Esophagus (tissue), 2 donors: ENCODE measurements around the gene TMEM165. TPM values are rescaled to one million over a fixed set of nuclear protein-coding genes. Genes with fewer than 3 reads are reported as not detected.

Experiments
- H3K27ac ChIP-seq, 2 donors: one replicate each; pipeline ENCODE4 v1.5.1; 2013; ENCODE audit warnings: low read depth in 2 of 2, mild to moderate bottlenecking in 2 of 2, inconsistent platforms in 1 of 2, low read length in 1 of 2, moderate library complexity in 1 of 2
- H3K27me3 ChIP-seq, 2 donors: one replicate each; pipeline ENCODE4 v1.6.1; 2013; ENCODE audit warnings: low read length in 2 of 2, control low read depth in 1 of 2, mild to moderate bottlenecking in 1 of 2; ENCODE audit not compliant: insufficient read depth in 2 of 2, control insufficient read depth in 1 of 2
- H3K36me3 ChIP-seq, 2 donors: one replicate each; pipeline ENCODE4 v1.6.1; 2013; ENCODE audit warnings: low read length in 1 of 2; ENCODE audit not compliant: control insufficient read depth in 2 of 2, insufficient read depth in 2 of 2
- H3K4me1 ChIP-seq, 2 donors: one replicate each; pipeline ENCODE4 v1.6.1; 2013; ENCODE audit warnings: low read length in 1 of 2; ENCODE audit not compliant: control insufficient read depth in 2 of 2, insufficient read depth in 2 of 2
- H3K4me3 ChIP-seq, 2 donors: one replicate each; pipeline ENCODE4 v1.5.1; 2013; ENCODE audit warnings: low read length in 2 of 2, mild to moderate bottlenecking in 2 of 2, low read depth in 1 of 2, moderate library complexity in 1 of 2
- H3K9me3 ChIP-seq, 2 donors: one replicate each; pipeline ENCODE4 v1.6.1; 2013; ENCODE audit warnings: mild to moderate bottlenecking in 2 of 2, low read depth in 1 of 2, low read length in 1 of 2, moderate library complexity in 1 of 2; ENCODE audit not compliant: control insufficient read depth in 2 of 2, insufficient read depth in 1 of 2
- whole genome bisulfite sequencing, 2 donors: extraction: QIAGEN DNeasy Blood & Tissue Kit; methylation state at CpG; one replicate each; pipeline ENCODE4 v1.1.7; 2013; 5-methylcytosine and 5-hydroxymethylcytosine counted together
- polyA plus RNA-seq, 2 donors: library from polyadenylated mRNA; stranded (reverse); fragments of 200-250 nt; gene quantifications; one replicate each; pipeline ENCODE4 v1.2.3, GENCODE V29; 2013
- donor health status: healthy with polysubstance abuse.
- donor health status: Bipolar disorder and iron deficiency.

TMEM165 gene
- polyA plus RNA-seq, 2 donors = 66.3 to 84.6 TPM

- no peaks in the 10 kb centered on the region for H3K36me3 ChIP-seq
- H3K27me3 ChIP-seq = no peaks in the 10 kb centered on the region
- H3K9me3 ChIP-seq = no peaks in the 10 kb centered on the region
- H3K27ac ChIP-seq = no peak overlapping the region
- H3K4me3 ChIP-seq = no peak overlapping the region
- WGBS, 2 donors = 91 to 97% methylated on average over 7 of the region's 7 CpGs
- no peaks in the 10 kb centered on the region for H3K4me1 ChIP-seq
These were observed 30.4 kb upstream of the TMEM165 start for GRCh38 chr4:55365345-55365728.

- Histone ChIP-seq H3K36me3 (no peaks in the 10 kb centered on the region), H3K27ac (no peak overlapping the region), H3K9me3 (no peaks in the 10 kb centered on the region), H3K4me3 (no peak overlapping the region), H3K4me1 (no peaks in the 10 kb centered on the region), H3K27me3 (no peaks in the 10 kb centered on the region)
- 91% methylated on average over 7 of the region's 7 CpGs for WGBS, 2 donors
These were observed 29.1 kb upstream of the TMEM165 start for GRCh38 chr4:55366621-55367020.

GRCh38 chr4:55367084-55367722, 28.6 kb upstream of the TMEM165 start:
- H3K4me3 ChIP-seq = no peak overlapping the region
- H3K27ac ChIP-seq = no peak overlapping the region
- no peaks in the 10 kb centered on the region for H3K27me3 ChIP-seq
- H3K36me3 ChIP-seq = no peaks in the 10 kb centered on the region
- WGBS, 2 donors = 84 to 85% methylated on average over 6 of the region's 6 CpGs
- no peaks in the 10 kb centered on the region for H3K9me3 ChIP-seq
- no peaks in the 10 kb centered on the region for H3K4me1 ChIP-seq

- Histone ChIP-seq H3K27me3 (no peaks in the 10 kb centered on the region), H3K4me3 (no peak overlapping the region), H3K27ac (no peak overlapping the region), H3K36me3 (no peaks in the 10 kb centered on the region), H3K9me3 (no peaks in the 10 kb centered on the region), H3K4me1 (no peaks in the 10 kb centered on the region)
- 89 to 96% methylated on average over 2 of the region's 2 CpGs for WGBS, 2 donors
These were observed 25.8 kb upstream of the TMEM165 start for GRCh38 chr4:55369968-55370367.

- no peaks in the 10 kb centered on the region for H3K4me1 ChIP-seq
- no peaks in the 10 kb centered on the region for H3K27me3 ChIP-seq
- no peaks in the 10 kb centered on the region for H3K36me3 ChIP-seq
- H3K4me3 ChIP-seq = no peak overlapping the region
- H3K27ac ChIP-seq = no peak overlapping the region
- WGBS, 2 donors = 92 to 95% methylated on average over 7 of the region's 7 CpGs
- H3K9me3 ChIP-seq = no peaks in the 10 kb centered on the region
These were observed 23.5 kb upstream of the TMEM165 start for GRCh38 chr4:55372259-55372658.

- Histone ChIP-seq H3K4me1 (no peaks in the 10 kb centered on the region), H3K4me3 (no peak overlapping the region), H3K27ac (no peak overlapping the region), H3K9me3 (no peaks in the 10 kb centered on the region), H3K27me3 (no peaks in the 10 kb centered on the region), H3K36me3 (no peaks in the 10 kb centered on the region)
- WGBS, 2 donors = 98 to 100% methylated on average over 1 of the region's 1 CpG
These were observed 22.3 kb upstream of the TMEM165 start for GRCh38 chr4:55373461-55373860.

GRCh38 chr4:55376698-55377097, 19.1 kb upstream of the TMEM165 start:
- Histone ChIP-seq H3K27ac (no peak overlapping the region), H3K9me3 (no peaks in the 10 kb centered on the region), H3K4me3 (no peak overlapping the region), H3K36me3 (no peaks in the 10 kb centered on the region), H3K27me3 (no peaks in the 10 kb centered on the region), H3K4me1 (no peaks in the 10 kb centered on the region)
- WGBS, 2 donors = 89 to 90% methylated on average over 2 of the region's 2 CpGs

GRCh38 chr4:55378617-55379467, 16.9 kb upstream of the TMEM165 start:
- Histone ChIP-seq H3K36me3 (no peaks in the 10 kb centered on the region), H3K27me3 (no peaks in the 10 kb centered on the region), H3K4me1 (no peaks in the 10 kb centered on the region), H3K27ac (no peak overlapping the region), H3K4me3 (no peak overlapping the region), H3K9me3 (no peaks in the 10 kb centered on the region)
- 52 to 56% methylated on average over 13 of the region's 13 CpGs for WGBS, 2 donors

GRCh38 chr4:55380576-55380975, 15.2 kb upstream of the TMEM165 start:
- H3K27ac ChIP-seq = no peak overlapping the region
- no peaks in the 10 kb centered on the region for H3K27me3 ChIP-seq
- no peaks in the 10 kb centered on the region for H3K9me3 ChIP-seq
- no peak overlapping the region for H3K4me3 ChIP-seq
- no peaks in the 10 kb centered on the region for H3K4me1 ChIP-seq
- H3K36me3 ChIP-seq = no peaks in the 10 kb centered on the region
- 79 to 90% methylated on average over 2 of the region's 2 CpGs for WGBS, 2 donors

GRCh38 chr4:55381502-55381901, 14.3 kb upstream of the TMEM165 start:
- no peaks in the 10 kb centered on the region for H3K9me3 ChIP-seq
- no peak overlapping the region for H3K4me3 ChIP-seq
- H3K36me3 ChIP-seq = no peaks in the 10 kb centered on the region
- 93 to 94% methylated on average over 7 of the region's 7 CpGs for WGBS, 2 donors
- no peaks in the 10 kb centered on the region for H3K4me1 ChIP-seq
- no peaks in the 10 kb centered on the region for H3K27me3 ChIP-seq
- H3K27ac ChIP-seq = no peak overlapping the region
